ENCODE data around the gene SYNPO2L.

SYNPO2L gene

GRCh38 chr10:73650537-73651331 lies 5.1 kb downstream of the SYNPO2L start:
- no peak overlapping the region for H3K9ac ChIP-seq (ENCODE audit: low read length)

GRCh38 chr10:73649876-73650536 lies 5.8 kb downstream of the SYNPO2L start:
- no peak overlapping the region for H3K9ac ChIP-seq (ENCODE audit: low read length)
- no peak overlapping the region for H2AFZ ChIP-seq (ENCODE audit: low read length)
- H3K4me2 ChIP-seq (ENCODE audit: low read depth, low read length): peak overlapping the region; percentile 57; the same call in 1 of the 2 replicates

More at GRCh38 chr10:73650537-73651331, 5.1 kb downstream of the SYNPO2L start:
- Histone ChIP-seq H3K27ac (ENCODE audit: low read length) (peak overlapping the region; percentile 16; the same call in 1 of the 2 replicates), H4K20me1 (ENCODE audit: insufficient read depth, low read length) (no peaks in the 10 kb centered on the region), H3K9me2 (replicated peaks; ENCODE audit: insufficient read depth, low read length) (no peaks in the 10 kb centered on the region), H3K36me3 (replicated peaks; ENCODE audit: insufficient read depth, low read length) (no peaks in the 10 kb centered on the region), H3K27me3 (replicated peaks; ENCODE audit: insufficient read depth, low read length) (no peaks in the 10 kb centered on the region), H2AFZ (ENCODE audit: low read length) (peak overlapping the region; percentile 59), H3K4me2 (ENCODE audit: low read depth, low read length) (peak overlapping the region; percentile 57), H3K4me3 (ENCODE audit: low read length) (no peak overlapping the region), H3K9me3 (replicated peaks; ENCODE audit: insufficient read depth, low read length) (no peaks in the 10 kb centered on the region), H3K79me2 (ENCODE audit: low read length) (no peaks in the 10 kb centered on the region), H3F3A (ENCODE audit: insufficient read depth, low read length) (no peaks in the 10 kb centered on the region), H3K4me1 (ENCODE audit: low read length) (peaks cover 19% of the 10 kb centered on the region)
- peak; percentile 45 for DNase-seq
- TF ChIP-seq CTCF (IDR thresholded peaks at IDR 0.05; ENCODE audit: low read length) (no peak), EZH2phosphoT487 (IDR thresholded peaks at IDR 0.05; ENCODE audit: low read length) (no peak), EZH2 (optimal IDR thresholded peaks at IDR 0.05; ENCODE audit: low read depth, low read length) (no peak)

More at GRCh38 chr10:73649876-73650536, 5.8 kb downstream of the SYNPO2L start:
- no peak for DNase-seq
- Histone ChIP-seq H3K4me3 (ENCODE audit: low read length) (no peak overlapping the region), H3K9me2 (replicated peaks; ENCODE audit: insufficient read depth, low read length) (no peaks in the 10 kb centered on the region), H3K79me2 (ENCODE audit: low read length) (no peaks in the 10 kb centered on the region), H3K9me3 (replicated peaks; ENCODE audit: insufficient read depth, low read length) (no peaks in the 10 kb centered on the region), H3K27me3 (replicated peaks; ENCODE audit: insufficient read depth, low read length) (no peaks in the 10 kb centered on the region), H4K20me1 (ENCODE audit: insufficient read depth, low read length) (no peaks in the 10 kb centered on the region), H3K4me1 (ENCODE audit: low read length) (peaks cover 19% of the 10 kb centered on the region), H3K27ac (ENCODE audit: low read length) (no peak overlapping the region), H3K36me3 (replicated peaks; ENCODE audit: insufficient read depth, low read length) (no peaks in the 10 kb centered on the region), H3F3A (ENCODE audit: insufficient read depth, low read length) (no peaks in the 10 kb centered on the region)
- TF ChIP-seq CTCF (IDR thresholded peaks at IDR 0.05; ENCODE audit: low read length) (no peak), EZH2phosphoT487 (IDR thresholded peaks at IDR 0.05; ENCODE audit: low read length) (no peak), EZH2 (optimal IDR thresholded peaks at IDR 0.05; ENCODE audit: low read depth, low read length) (no peak)

All from MM.1S (cell line).